IMR-90 (cell line): ENCODE data around the gene TSEN15. TPM values are rescaled to one million over a fixed set of nuclear protein-coding genes. Genes with fewer than 3 reads are reported as not detected.

ENCODE experiments used
- ATAC-seq: fragments of 200-7000 bp; cut with Tn5 transposase; 2 replicates; pipeline ENCODE4 v1.9.1; 2020; ENCODE audit warnings: low read depth, mild to moderate bottlenecking, moderate library complexity
- BruUV-seq: library from RNA; stranded (reverse); fragments of 400-500 nt; replicated peaks from 2 replicates; lab custom pipeline; 2021; lab: Mats Ljungman, UMichigan
- CTCF ChIA-PET: fragments of 300-600 bp; formaldehyde crosslinking; extraction: SDS; loops from one replicate; lab custom pipeline; 2021; ENCODE audit warnings: antibody characterized with exemption; lab: Yijun Ruan, JAX
- POLR2A ChIA-PET: fragments of 300-600 bp; sonication (Branson Sonifier 250); formaldehyde crosslinking; loops from one replicate; lab custom pipeline; 2022; ENCODE audit warnings: antibody characterized with exemption; ENCODE audit not compliant: unreplicated experiment; lab: Charles Lee
- DNase-seq: peaks from one replicate; pipeline ENCODE4 v3.0.0; 2013
- H2AFZ ChIP-seq: replicated peaks from 2 replicates; pipeline ENCODE3; 2013; ENCODE audit warnings: low read length, mild to moderate bottlenecking; ENCODE audit not compliant: poor library complexity
- H2AK5ac ChIP-seq: 2 replicates; pipeline ENCODE4 v1.6.1; 2013; ENCODE audit warnings: low read depth, low read length, inconsistent platforms
- H2AK9ac ChIP-seq: replicated peaks from 2 replicates; pipeline ENCODE3; 2013; ENCODE audit warnings: mild to moderate bottlenecking, low read depth, low read length, moderate library complexity; ENCODE audit not compliant: poor library complexity
- H2BK120ac ChIP-seq: 2 replicates; pipeline ENCODE4 v1.6.1; 2013; ENCODE audit warnings: low read depth, low read length, inconsistent platforms
- H2BK15ac ChIP-seq: 3 replicates; pipeline ENCODE4 v1.6.1; 2013; ENCODE audit warnings: low read depth, low read length, inconsistent platforms
- H2BK20ac ChIP-seq: 2 replicates; pipeline ENCODE4 v1.6.1; 2013; ENCODE audit warnings: low read depth, mild to moderate bottlenecking, inconsistent platforms, low read length, moderate library complexity
- H2BK5ac ChIP-seq: 2 replicates; pipeline ENCODE4 v1.6.1; 2013; ENCODE audit warnings: mild to moderate bottlenecking, low read depth, low read length, inconsistent platforms; ENCODE audit not compliant: poor library complexity, severe bottlenecking
- H3K14ac ChIP-seq: replicated peaks from 2 replicates; pipeline ENCODE4 v1.6.1; 2013; ENCODE audit warnings: low read depth, low read length, inconsistent platforms
- H3K18ac ChIP-seq: 2 replicates; pipeline ENCODE4 v1.6.1; 2013; ENCODE audit warnings: low read depth, low read length, control low read depth
- H3K23ac ChIP-seq: 2 replicates; pipeline ENCODE4 v1.6.1; 2013; ENCODE audit warnings: low read depth, low read length, inconsistent platforms
- H3K27ac ChIP-seq: 2 replicates; pipeline ENCODE4 v1.5.1; 2013; ENCODE audit warnings: mild to moderate bottlenecking, control low read depth, low read length; ENCODE audit not compliant: insufficient read depth
- H3K27me3 ChIP-seq: 2 replicates; pipeline ENCODE4 v1.6.1; 2013; ENCODE audit warnings: low read length; ENCODE audit not compliant: control insufficient read depth, insufficient read depth
- H3K36me3 ChIP-seq: 2 replicates; pipeline ENCODE4 v1.6.1; 2013; ENCODE audit warnings: low read length, mixed read lengths; ENCODE audit not compliant: control insufficient read depth, insufficient read depth
- H3K4ac ChIP-seq: 2 replicates; pipeline ENCODE4 v1.6.1; 2013; ENCODE audit warnings: low read depth, low read length, inconsistent platforms
- H3K4me1 ChIP-seq: 2 replicates; pipeline ENCODE4 v1.6.1; 2013; ENCODE audit warnings: low read length, mixed read lengths; ENCODE audit not compliant: control insufficient read depth, insufficient read depth
- H3K4me2 ChIP-seq: 2 replicates; pipeline ENCODE4 v1.6.1; 2013; ENCODE audit warnings: low read depth, mild to moderate bottlenecking, control low read depth, low read length, moderate library complexity
- H3K4me3 ChIP-seq: 2 replicates; pipeline ENCODE4 v1.5.1; 2013; ENCODE audit warnings: low read depth, mild to moderate bottlenecking, control low read depth, low read length, moderate library complexity; ENCODE audit not compliant: insufficient read depth
- H3K56ac ChIP-seq: 2 replicates; pipeline ENCODE4 v1.6.1; 2013; ENCODE audit warnings: low read length, inconsistent platforms; ENCODE audit not compliant: insufficient read depth; ENCODE audit errors: extremely low read depth
- H3K79me1 ChIP-seq, 2 experiments: 2 replicates each; pipeline ENCODE4 v1.6.1; 2013; ENCODE audit warnings: low read length in 2 of 2, inconsistent platforms in 1 of 2, low read depth in 1 of 2
- H3K9ac ChIP-seq: 2 replicates; pipeline ENCODE4 v1.6.1; 2013; ENCODE audit warnings: low read depth, low read length, control low read depth
- H3K9me1 ChIP-seq: 2 replicates; pipeline ENCODE4 v1.6.1; 2013; ENCODE audit warnings: low read length, inconsistent platforms; ENCODE audit not compliant: insufficient read depth
- H3K9me3 ChIP-seq: 2 replicates; pipeline ENCODE4 v1.6.1; 2013; ENCODE audit warnings: low read length; ENCODE audit not compliant: control insufficient read depth, insufficient read depth
- H4K20me1 ChIP-seq: 2 replicates; pipeline ENCODE4 v1.6.1; 2013; ENCODE audit warnings: low read length, inconsistent platforms; ENCODE audit not compliant: insufficient read depth
- H4K5ac ChIP-seq: 2 replicates; pipeline ENCODE4 v1.6.1; 2013; ENCODE audit warnings: mild to moderate bottlenecking, low read depth, low read length, control low read depth
- H4K8ac ChIP-seq, 2 experiments: 2 replicates each; pipeline ENCODE4 v1.6.1; 2013; ENCODE audit warnings: low read depth in 2 of 2, low read length in 2 of 2, control low read depth in 1 of 2, inconsistent platforms in 1 of 2
- H4K91ac ChIP-seq: 2 replicates; pipeline ENCODE4 v1.6.1; 2013; ENCODE audit warnings: low read depth, low read length, inconsistent platforms; ENCODE audit not compliant: insufficient read depth
- BHLHE40 ChIP-seq: fragments of 150-350 bp; IDR thresholded peaks from 2 replicates; pipeline ENCODE4 v1.6.1; 2016; ENCODE audit warnings: mild to moderate bottlenecking, low read depth, low read length
- CEBPB ChIP-seq: IDR thresholded peaks from 2 replicates; pipeline ENCODE4 v1.6.1; 2012; ENCODE audit warnings: low read depth, low read length, improper control_type of control experiment
- CHD1 ChIP-seq: IDR thresholded peaks from 2 replicates; pipeline ENCODE4 v1.6.1; 2012; ENCODE audit warnings: low read depth, low read length, improper control_type of control experiment
- CTCF ChIP-seq: conservative IDR thresholded peaks from 2 replicates; pipeline ENCODE4 v1.5.1; 2012; ENCODE audit warnings: mild to moderate bottlenecking, low read depth, low read length, improper control_type of control experiment
- ELK1 ChIP-seq: fragments of 150-350 bp; IDR thresholded peaks from 2 replicates; pipeline ENCODE4 v1.6.1; 2016; ENCODE audit warnings: low read depth, mild to moderate bottlenecking, low read length, moderate library complexity, borderline replicate concordance
- FOS ChIP-seq: fragments of 150-350 bp; IDR thresholded peaks from 2 replicates; pipeline ENCODE4 v1.6.1; 2016; ENCODE audit warnings: low read depth, low read length
- MAFK ChIP-seq: IDR thresholded peaks from 2 replicates; pipeline ENCODE4 v1.6.1; 2012; ENCODE audit warnings: low read depth, low read length, improper control_type of control experiment
- MAZ ChIP-seq: IDR thresholded peaks from 2 replicates; pipeline ENCODE4 v1.6.1; 2012; ENCODE audit warnings: low read depth, mild to moderate bottlenecking, low read length, improper control_type of control experiment, moderate library complexity, borderline replicate concordance
- MXI1 ChIP-seq: IDR thresholded peaks from 2 replicates; pipeline ENCODE4 v1.6.1; 2012; ENCODE audit warnings: low read depth, mild to moderate bottlenecking, low read length, moderate library complexity, borderline replicate concordance
- NFE2L2 ChIP-seq: fragments of 150-350 bp; IDR thresholded peaks from 2 replicates; pipeline ENCODE4 v1.6.1; 2016; ENCODE audit warnings: low read depth, mild to moderate bottlenecking, low read length
- POLR2A ChIP-seq: IDR thresholded peaks from 2 replicates; pipeline ENCODE4 v1.6.1; 2012; ENCODE audit warnings: mild to moderate bottlenecking, low read depth, low read length
- RAD21 ChIP-seq: IDR thresholded peaks from 2 replicates; pipeline ENCODE4 v1.6.1; 2012; ENCODE audit warnings: low read length, improper control_type of control experiment
- RCOR1 ChIP-seq: IDR thresholded peaks from 2 replicates; pipeline ENCODE4 v1.6.1; 2012; ENCODE audit warnings: mild to moderate bottlenecking, low read length, improper control_type of control experiment; ENCODE audit not compliant: insufficient replicate concordance
- RFX5 ChIP-seq: IDR thresholded peaks from 2 replicates; pipeline ENCODE4 v1.8.0; 2012; ENCODE audit warnings: low read depth, mild to moderate bottlenecking, low read length, moderate library complexity
- SMC3 ChIP-seq: fragments of 150-350 bp; IDR thresholded peaks from 2 replicates; pipeline ENCODE4 v1.6.1; 2016; ENCODE audit warnings: low read depth, mild to moderate bottlenecking, antibody characterized with exemption, low read length, moderate library complexity
- WGBS, 2 experiments: methylation state at CpG; one replicate each; pipeline versions ENCODE4 v1.1.5 to v1.1.7; 2013; ENCODE audit warnings: missing lambda C conversion rate in 2 of 2; ENCODE audit not compliant: insufficient read length in 1 of 2; ENCODE audit errors: extremely low coverage in 2 of 2; 5-methylcytosine and 5-hydroxymethylcytosine counted together
- dilution Hi-C: fragments of 300-500 bp; cut with HindIII; formaldehyde crosslinking; loops from one replicate; pipeline ENCODE4 v1.14.3; 2018; ENCODE audit warnings: low sequenced_read_pairs; ENCODE audit not compliant: unreplicated experiment
- in situ Hi-C: fragments of 300-500 bp; cut with MboI; formaldehyde crosslinking; loops from 3 replicates; pipeline ENCODE4 v1.14.3; 2019; ENCODE audit warnings: low sequenced_read_pairs, inconsistent platforms, mixed read lengths
- intact Hi-C: fragments of 100-400 bp; cut with micrococcal nuclease; formaldehyde crosslinking; loops from 2 replicates; pipeline ENCODE4 v1.10.0; 2022
- polyA plus RNA-seq, 3 experiments: library from polyadenylated mRNA; depleted of rRNA; stranded (reverse); fragments of >200 nt; gene quantifications; 2 replicates each; pipeline ENCODE4 v1.2.3, GENCODE V29; 2012; ENCODE audit warnings: low replicate concordance in 1 of 3
- total RNA-seq: library from RNA; depleted of rRNA; stranded (reverse); fragments of >200 nt; gene quantifications from 2 replicates; pipeline ENCODE4 v1.2.3, GENCODE V29; 2012

The TSEN15 gene
- total and polyA plus RNA-seq, 2 of the 4 experiments (the other 2 are of a cell fraction) = 32.4 to 45.0 TPM

GRCh38 chr1:184025242-184025675, 26.3 kb upstream of the TSEN15 start:
- Histone ChIP-seq H2BK120ac (no peak overlapping the region), H4K20me1 (no peaks in the 10 kb centered on the region), H3K4ac (0 out of 2 replicates have a peak overlapping the region, but pooled peaks have one; percentile 26), H4K5ac (no peak overlapping the region), H3K4me1 (peaks cover 12% of the 10 kb centered on the region), H3K4me3 (no peak overlapping the region), H3K9me1 (peaks cover 4% of the 10 kb centered on the region; the same call in 1 of the 2 replicates), H3K4me2 (peak overlapping the region; percentile 64), H3K56ac (no peak overlapping the region), H3K23ac (no peak overlapping the region), H3K36me3 (no peaks in the 10 kb centered on the region), H2BK20ac (peak overlapping the region; percentile 37; the same call in 1 of the 2 replicates), H2AFZ (no peak overlapping the region), H3K14ac (no peak overlapping the region), H3K79me1 (peaks cover 0 to 15% of the 10 kb centered on the region in 2 experiments; a peak in 1 of 4 replicates), H2BK15ac (0 out of 3 replicates have a peak overlapping the region, but pooled peaks have one; percentile 12), H3K9ac (no peak overlapping the region), H2BK5ac (peak overlapping the region; percentile 8), H3K9me3 (no peaks in the 10 kb centered on the region), H3K27ac (peak overlapping the region; percentile 24; the same call in 1 of the 2 replicates), H2AK9ac (no peak overlapping the region), H2AK5ac (no peak overlapping the region), H4K8ac (peak overlapping the region in 1 of 2 experiments; percentile 40; a peak in 2 of 4 replicates), H4K91ac (no peak overlapping the region), H3K18ac (peak overlapping the region; percentile 10; the same call in 1 of the 2 replicates), H3K27me3 (no peaks in the 10 kb centered on the region)
- no CpG with 5 or more reads among the region's 1 CpG for WGBS, 2 experiments
- ATAC-seq (peak; percentile 99), DNase-seq (peak; percentile 95)
- POLR2A ChIA-PET = no interaction called here
- intact Hi-C loops = no loop called here
- TF ChIP-seq RAD21 (no peak), NFE2L2 (no peak), MAZ (no peak), RFX5 (no peak), ELK1 (no peak), MAFK (no peak), SMC3 (no peak), MXI1 (no peak), BHLHE40 (no peak), RCOR1 (no peak), FOS (no peak), CHD1 (no peak), CEBPB (no peak), POLR2A (no peak), CTCF (no peak)
- in situ Hi-C loops = no loop called here
- dilution Hi-C loops = no loop called here
- no TSS peak for BruUV-seq
- CTCF ChIA-PET = interaction anchor here (0.6 kb wide), 1 partner anchor 272 kb away, joined by 3 read pairs; no protein-coding TSS in a partner anchor
